Measurements from ENCODE around the gene SH3TC2. TPM values are rescaled to one million over a fixed set of nuclear protein-coding genes. Genes with fewer than 3 reads are reported as not detected.

SH3TC2 gene
- total RNA-seq, 1 donor from 2014 or later, result 0.13 TPM

DNA sequence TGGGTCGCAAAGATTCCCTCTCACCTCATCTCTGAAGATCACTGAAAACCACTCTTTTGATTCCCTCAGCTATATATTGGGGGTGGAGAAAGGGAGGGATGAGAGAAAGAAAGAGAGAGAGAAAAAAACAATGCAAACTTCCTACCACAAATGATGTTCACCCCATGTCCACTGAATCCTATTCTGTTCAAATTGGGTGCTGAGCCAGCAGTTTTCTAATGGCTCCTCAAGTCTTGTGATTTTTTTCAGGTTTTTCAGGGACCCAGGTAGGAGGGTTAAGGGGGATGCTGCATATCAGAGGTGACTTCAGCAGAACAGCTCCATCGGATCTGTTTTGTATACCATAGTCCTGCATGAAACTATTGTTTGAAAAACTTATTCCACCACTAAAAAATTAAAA, 95.9 kb downstream of the SH3TC2 start:
- Mint-ChIP-seq H3K9me3 (ENCODE audit: unreplicated experiment) (no peaks in the 10 kb centered on the region), H3K4me3 (ENCODE audit: unreplicated experiment) (no peak overlapping the region), H3K27ac (ENCODE audit: unreplicated experiment) (no peak overlapping the region), H3K4me1 (ENCODE audit: unreplicated experiment) (no peaks in the 10 kb centered on the region), H3K27me3 (ENCODE audit: unreplicated experiment) (no peaks in the 10 kb centered on the region), H3K36me3 (ENCODE audit: low read depth, unreplicated experiment) (no peaks in the 10 kb centered on the region)
- no peak for DNase-seq (ENCODE audit: low spot score)
- TF ChIP-seq, protein P1, sequence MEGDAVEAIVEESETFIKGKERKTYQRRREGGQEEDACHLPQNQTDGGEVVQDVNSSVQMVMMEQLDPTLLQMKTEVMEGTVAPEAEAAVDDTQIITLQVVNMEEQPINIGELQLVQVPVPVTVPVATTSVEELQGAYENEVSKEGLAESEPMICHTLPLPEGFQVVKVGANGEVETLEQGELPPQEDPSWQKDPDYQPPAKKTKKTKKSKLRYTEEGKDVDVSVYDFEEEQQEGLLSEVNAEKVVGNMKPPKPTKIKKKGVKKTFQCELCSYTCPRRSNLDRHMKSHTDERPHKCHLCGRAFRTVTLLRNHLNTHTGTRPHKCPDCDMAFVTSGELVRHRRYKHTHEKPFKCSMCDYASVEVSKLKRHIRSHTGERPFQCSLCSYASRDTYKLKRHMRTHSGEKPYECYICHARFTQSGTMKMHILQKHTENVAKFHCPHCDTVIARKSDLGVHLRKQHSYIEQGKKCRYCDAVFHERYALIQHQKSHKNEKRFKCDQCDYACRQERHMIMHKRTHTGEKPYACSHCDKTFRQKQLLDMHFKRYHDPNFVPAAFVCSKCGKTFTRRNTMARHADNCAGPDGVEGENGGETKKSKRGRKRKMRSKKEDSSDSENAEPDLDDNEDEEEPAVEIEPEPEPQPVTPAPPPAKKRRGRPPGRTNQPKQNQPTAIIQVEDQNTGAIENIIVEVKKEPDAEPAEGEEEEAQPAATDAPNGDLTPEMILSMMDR (IDR thresholded peaks at IDR 0.05; ENCODE audit: unreplicated experiment), result no peak

- Mint-ChIP-seq H3K9me3 (ENCODE audit: unreplicated experiment) (no peaks in the 10 kb centered on the region), H3K4me3 (ENCODE audit: unreplicated experiment) (no peak overlapping the region), H3K36me3 (ENCODE audit: low read depth, unreplicated experiment) (no peaks in the 10 kb centered on the region), H3K27ac (ENCODE audit: unreplicated experiment) (no peak overlapping the region), H3K4me1 (ENCODE audit: unreplicated experiment) (no peaks in the 10 kb centered on the region), H3K27me3 (ENCODE audit: unreplicated experiment) (no peaks in the 10 kb centered on the region)
- DNase-seq (ENCODE audit: low spot score), result no peak
- TF ChIP-seq, protein P1 (IDR thresholded peaks at IDR 0.05; ENCODE audit: unreplicated experiment), result no peak
Measured at GRCh38 chr5:148966348-148966747, 96.5 kb downstream of the SH3TC2 start.

DNA sequence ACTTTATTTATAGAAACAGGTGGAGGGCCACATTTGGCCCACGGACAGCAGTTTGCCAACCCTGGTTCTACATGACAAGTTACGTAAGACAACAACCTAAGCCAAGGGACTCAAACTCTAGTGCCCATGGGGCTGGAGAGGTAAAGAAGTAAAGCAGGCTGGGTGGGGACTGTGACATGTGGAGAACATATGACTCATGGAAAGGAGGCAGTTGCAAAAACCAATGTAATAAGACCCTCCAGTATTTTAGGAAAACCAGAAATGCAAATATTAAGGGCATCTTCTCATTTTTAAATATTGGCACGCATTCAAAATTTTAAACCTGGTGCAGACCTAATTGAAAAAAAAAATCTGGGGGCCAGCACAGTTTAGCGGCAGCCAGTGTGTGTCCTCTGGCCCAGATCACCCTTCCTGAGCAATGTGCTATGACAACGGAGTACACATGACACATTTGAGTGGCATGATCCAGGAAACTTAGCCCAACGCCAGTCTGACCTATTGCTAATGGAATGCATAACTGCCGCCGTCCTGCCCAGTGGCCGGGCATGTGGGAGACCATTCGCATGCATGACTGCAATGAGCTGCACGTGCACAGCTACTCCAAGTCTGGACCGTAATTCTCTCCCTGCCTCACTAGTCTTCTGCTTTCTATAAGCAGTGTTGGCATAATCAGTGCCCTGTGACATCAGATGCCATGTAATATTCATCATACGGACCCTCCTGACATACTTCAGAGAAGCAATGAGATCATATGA, 97.2 kb downstream of the SH3TC2 start:
- Mint-ChIP-seq H3K4me1 (ENCODE audit: unreplicated experiment) (no peaks in the 10 kb centered on the region), H3K9me3 (ENCODE audit: unreplicated experiment) (no peaks in the 10 kb centered on the region), H3K27ac (ENCODE audit: unreplicated experiment) (no peak overlapping the region), H3K27me3 (ENCODE audit: unreplicated experiment) (peaks cover 2% of the 10 kb centered on the region), H3K4me3 (ENCODE audit: unreplicated experiment) (no peak overlapping the region), H3K36me3 (ENCODE audit: low read depth, unreplicated experiment) (no peaks in the 10 kb centered on the region)
- DNase-seq (ENCODE audit: low spot score), result no peak
- TF ChIP-seq, protein P1 (IDR thresholded peaks at IDR 0.05; ENCODE audit: unreplicated experiment), result no peak

DNA sequence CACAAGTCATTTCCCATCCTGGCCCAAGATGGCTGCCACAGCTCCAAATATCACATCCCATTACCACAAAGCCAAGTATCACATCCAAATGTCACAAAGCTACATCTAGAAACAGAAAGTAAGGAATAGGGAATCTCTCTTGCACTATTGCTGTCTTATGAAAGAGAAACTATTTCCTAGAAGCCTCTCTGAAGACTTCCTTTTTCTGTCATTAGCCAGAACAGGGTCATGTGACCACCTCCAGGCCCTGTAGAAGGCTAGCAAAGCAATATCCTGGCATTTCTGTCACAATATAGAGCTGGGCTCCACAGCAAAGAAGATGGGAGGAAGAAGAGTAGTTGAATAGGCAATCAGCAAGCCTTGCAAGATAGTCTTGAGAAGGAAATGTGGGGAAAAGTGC, 99.2 kb downstream of the SH3TC2 start:
- DNase-seq (ENCODE audit: low spot score), result no peak

More for the DNA sequence above, 99.2 kb downstream of the SH3TC2 start:
- Mint-ChIP-seq H3K36me3 (ENCODE audit: low read depth, unreplicated experiment) (no peaks in the 10 kb centered on the region), H3K9me3 (ENCODE audit: unreplicated experiment) (no peaks in the 10 kb centered on the region), H3K27ac (ENCODE audit: unreplicated experiment) (no peak overlapping the region), H3K27me3 (ENCODE audit: unreplicated experiment) (peaks cover 6% of the 10 kb centered on the region), H3K4me1 (ENCODE audit: unreplicated experiment) (no peaks in the 10 kb centered on the region), H3K4me3 (ENCODE audit: unreplicated experiment) (no peak overlapping the region)
- TF ChIP-seq, protein P1 (IDR thresholded peaks at IDR 0.05; ENCODE audit: unreplicated experiment), result no peak
